HEK293 (cell line): ENCODE measurements around the gene SPNS2.
A peak's percentile ranks its signal among the peaks of the same experiment; 100 is the strongest.

Experiments used
- BCL11B ChIP-seq: fragments of 450-650 bp; formaldehyde crosslinking; IDR thresholded peaks from 2 replicates; pipeline ENCODE4 v1.5.1; 2016; ENCODE audit warnings: low read depth, missing biosample characterization, missing genetic modification characterization
- GFI1B ChIP-seq: fragments of 450-650 bp; formaldehyde crosslinking; IDR thresholded peaks from 2 replicates; pipeline ENCODE4 v1.5.1; 2016; ENCODE audit warnings: missing biosample characterization, missing genetic modification characterization
- GLIS1 ChIP-seq: fragments of 450-650 bp; formaldehyde crosslinking; IDR thresholded peaks from 2 replicates; pipeline ENCODE4 v1.5.1; 2016; ENCODE audit warnings: missing biosample characterization, missing genetic modification characterization
- ZBTB21 ChIP-seq: fragments of 450-650 bp; formaldehyde crosslinking; IDR thresholded peaks from 2 replicates; pipeline ENCODE4 v1.5.1; 2017; ENCODE audit warnings: missing biosample characterization, missing genetic modification characterization
- ZBTB7A ChIP-seq: fragments of 450-650 bp; formaldehyde crosslinking; IDR thresholded peaks from 2 replicates; pipeline ENCODE4 v1.5.1; 2016; ENCODE audit warnings: low read depth, missing biosample characterization, missing genetic modification characterization
- ZNF157 ChIP-seq: fragments of 450-650 bp; formaldehyde crosslinking; IDR thresholded peaks from 2 replicates; pipeline ENCODE4 v1.5.1; 2016; ENCODE audit warnings: missing biosample characterization, missing genetic modification characterization
- ZNF175 ChIP-seq: fragments of 450-650 bp; formaldehyde crosslinking; IDR thresholded peaks from 2 replicates; pipeline ENCODE4 v1.5.1; 2016; ENCODE audit warnings: missing biosample characterization, missing genetic modification characterization
- ZNF2 ChIP-seq: fragments of 450-650 bp; formaldehyde crosslinking; IDR thresholded peaks from 2 replicates; pipeline ENCODE4 v1.5.1; 2016; ENCODE audit warnings: missing biosample characterization, missing genetic modification characterization
- ZNF239 ChIP-seq: fragments of 450-650 bp; formaldehyde crosslinking; IDR thresholded peaks from 2 replicates; pipeline ENCODE4 v1.5.1; 2016; ENCODE audit warnings: missing biosample characterization, missing genetic modification characterization
- ZNF292 ChIP-seq: fragments of 450-650 bp; formaldehyde crosslinking; IDR thresholded peaks from 2 replicates; pipeline ENCODE4 v1.5.1; 2016; ENCODE audit warnings: low read depth, missing biosample characterization, missing genetic modification characterization, borderline replicate concordance
- ZNF324 ChIP-seq: fragments of 450-650 bp; formaldehyde crosslinking; IDR thresholded peaks from 2 replicates; pipeline ENCODE4 v1.5.1; 2016; ENCODE audit warnings: missing biosample characterization, missing genetic modification characterization
- ZNF416 ChIP-seq: fragments of 450-650 bp; formaldehyde crosslinking; IDR thresholded peaks from 2 replicates; pipeline ENCODE4 v1.5.1; 2016; ENCODE audit warnings: missing biosample characterization, missing genetic modification characterization
- ZNF521 ChIP-seq: fragments of 450-650 bp; formaldehyde crosslinking; IDR thresholded peaks from 2 replicates; pipeline ENCODE4 v1.5.1; 2017; ENCODE audit warnings: missing biosample characterization, mild to moderate bottlenecking, missing genetic modification characterization
- ZNF558 ChIP-seq: fragments of 450-650 bp; formaldehyde crosslinking; IDR thresholded peaks from 2 replicates; pipeline ENCODE4 v1.5.1; 2016; ENCODE audit warnings: missing biosample characterization, missing genetic modification characterization
- ZNF596 ChIP-seq: fragments of 450-650 bp; IDR thresholded peaks from 2 replicates; pipeline ENCODE4 v1.5.0; 2018; ENCODE audit warnings: missing biosample characterization, mild to moderate bottlenecking, missing genetic modification characterization, moderate library complexity
- ZNF600 ChIP-seq: fragments of 450-650 bp; formaldehyde crosslinking; IDR thresholded peaks from 2 replicates; pipeline ENCODE4 v1.5.1; 2016; ENCODE audit warnings: missing biosample characterization, missing genetic modification characterization
- ZNF830 ChIP-seq: fragments of 450-650 bp; IDR thresholded peaks from 2 replicates; pipeline ENCODE4 v1.5.0; 2018; ENCODE audit warnings: missing biosample characterization, missing genetic modification characterization, low read depth, mild to moderate bottlenecking, moderate library complexity
- TF ChIP-seq, protein P1 (sequence below): fragments of 450-650 bp; formaldehyde crosslinking; IDR thresholded peaks from 2 replicates; pipeline ENCODE4 v1.5.1; 2016; ENCODE audit warnings: missing biosample characterization, missing genetic modification characterization
- TF ChIP-seq, protein P2 (sequence below): fragments of 450-650 bp; formaldehyde crosslinking; IDR thresholded peaks from 2 replicates; pipeline ENCODE4 v1.5.1; 2017; ENCODE audit warnings: missing biosample characterization, missing genetic modification characterization
- TF ChIP-seq, protein P3 (sequence below): fragments of 450-650 bp; formaldehyde crosslinking; optimal IDR thresholded peaks from 2 replicates; pipeline ENCODE3; 2016; ENCODE audit warnings: missing biosample characterization, mild to moderate bottlenecking, missing genetic modification characterization
- TF ChIP-seq, protein P4 (sequence below): sonication (generic); formaldehyde crosslinking; IDR thresholded peaks from 2 replicates; pipeline ENCODE4 v1.8.1; 2022; ENCODE audit warnings: mild to moderate bottlenecking, moderate library complexity, missing genetic modification reagents
- TF ChIP-seq, protein P5 (sequence below): fragments of 450-650 bp; formaldehyde crosslinking; conservative IDR thresholded peaks from 2 replicates; pipeline ENCODE4 v1.5.1; 2016; ENCODE audit warnings: low read depth, missing biosample characterization, missing genetic modification characterization
- TF ChIP-seq, protein P6 (sequence below): fragments of 450-650 bp; formaldehyde crosslinking; IDR thresholded peaks from 2 replicates; pipeline ENCODE4 v1.5.1; 2016; ENCODE audit warnings: missing biosample characterization, missing genetic modification characterization
- TF ChIP-seq, protein P7 (sequence below): fragments of 450-650 bp; formaldehyde crosslinking; IDR thresholded peaks from 2 replicates; pipeline ENCODE4; 2016; ENCODE audit warnings: missing biosample characterization, missing genetic modification characterization
- TF ChIP-seq, protein P8 (sequence below): fragments of 450-650 bp; formaldehyde crosslinking; IDR thresholded peaks from 2 replicates; pipeline ENCODE4 v1.5.1; 2017; ENCODE audit warnings: missing biosample characterization, missing genetic modification characterization

Gene SPNS2

DNA sequence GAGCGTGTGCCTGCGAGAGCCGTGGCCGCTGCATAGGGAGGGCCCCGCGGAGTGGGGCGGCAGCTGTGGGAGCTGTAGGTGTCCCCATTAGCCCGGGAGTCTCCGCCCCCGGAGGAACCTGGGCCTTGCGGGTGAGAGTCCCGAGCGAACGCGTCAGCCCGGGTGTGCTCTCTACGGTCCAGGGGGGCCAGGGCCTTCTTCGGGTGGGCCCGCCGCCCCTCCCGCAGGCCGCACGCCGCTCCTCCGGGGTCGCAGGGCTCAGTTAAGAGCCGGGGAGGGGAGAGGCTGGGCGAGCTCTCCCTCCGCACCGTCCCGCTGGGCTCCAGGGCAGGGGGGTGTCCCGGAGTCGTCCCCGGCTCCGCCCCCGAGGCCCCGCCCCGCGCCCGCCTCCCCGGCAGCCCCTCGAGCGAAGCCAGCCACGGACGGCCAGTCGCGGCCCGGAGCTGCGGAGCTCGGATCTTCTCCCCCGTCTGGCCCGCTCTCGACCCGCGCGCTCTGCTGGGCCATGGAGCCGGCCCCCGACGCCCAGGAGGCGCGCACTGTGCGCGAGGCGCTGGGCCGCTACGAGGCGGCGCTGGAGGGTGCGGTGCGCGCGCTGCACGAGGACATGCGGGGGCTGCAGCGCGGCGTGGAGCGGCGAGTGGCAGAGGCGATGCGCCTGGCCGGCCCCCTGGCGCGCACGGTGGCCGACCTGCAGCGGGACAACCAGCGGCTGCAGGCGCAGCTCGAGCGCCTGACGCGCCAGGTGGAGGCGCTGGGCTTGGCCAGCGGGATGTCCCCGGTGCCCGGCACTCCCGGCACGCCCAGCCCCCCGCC lies 85.6 kb downstream of the SPNS2 start, which contains the start of gene SMTNL2 (continued):
- TF ChIP-seq ZNF239 (tag by site-specific recombination) (no peak), ZNF830 (tag by site-specific recombination) (no peak), BCL11B (tag by site-specific recombination) (no peak), ZNF558 (tag by site-specific recombination) (no peak), ZNF324 (tag by site-specific recombination) (0 out of 2 replicates have a peak, but pooled peaks have one; percentile 22), ZNF175 (tag by site-specific recombination) (no peak), ZNF600 (tag by site-specific recombination) (peak; percentile 48; the same call in 1 of the 2 replicates), GLIS1 (peak; percentile 94), ZNF416 (no peak), ZNF596 (no peak), ZNF521 (tag by site-specific recombination) (no peak), ZNF157 (tag by site-specific recombination) (no peak), ZNF2 (tag by site-specific recombination) (no peak), ZBTB7A (tag by site-specific recombination) (no peak), ZNF292 (tag by site-specific recombination) (no peak), ZBTB21 (tag by site-specific recombination) (no peak), GFI1B (tag by site-specific recombination) (no peak)
- TF ChIP-seq, protein P1, sequence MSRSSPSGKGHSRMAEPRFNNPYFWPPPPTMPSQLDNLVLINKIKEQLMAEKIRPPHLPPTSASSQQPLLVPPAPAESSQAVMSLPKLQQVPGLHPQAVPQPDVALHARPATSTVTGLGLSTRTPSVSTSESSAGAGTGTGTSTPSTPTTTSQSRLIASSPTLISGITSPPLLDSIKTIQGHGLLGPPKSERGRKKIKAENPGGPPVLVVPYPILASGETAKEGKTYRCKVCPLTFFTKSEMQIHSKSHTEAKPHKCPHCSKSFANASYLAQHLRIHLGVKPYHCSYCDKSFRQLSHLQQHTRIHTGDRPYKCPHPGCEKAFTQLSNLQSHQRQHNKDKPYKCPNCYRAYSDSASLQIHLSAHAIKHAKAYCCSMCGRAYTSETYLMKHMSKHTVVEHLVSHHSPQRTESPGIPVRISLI (tag by site-specific recombination), result no peak
- TF ChIP-seq, protein P2, sequence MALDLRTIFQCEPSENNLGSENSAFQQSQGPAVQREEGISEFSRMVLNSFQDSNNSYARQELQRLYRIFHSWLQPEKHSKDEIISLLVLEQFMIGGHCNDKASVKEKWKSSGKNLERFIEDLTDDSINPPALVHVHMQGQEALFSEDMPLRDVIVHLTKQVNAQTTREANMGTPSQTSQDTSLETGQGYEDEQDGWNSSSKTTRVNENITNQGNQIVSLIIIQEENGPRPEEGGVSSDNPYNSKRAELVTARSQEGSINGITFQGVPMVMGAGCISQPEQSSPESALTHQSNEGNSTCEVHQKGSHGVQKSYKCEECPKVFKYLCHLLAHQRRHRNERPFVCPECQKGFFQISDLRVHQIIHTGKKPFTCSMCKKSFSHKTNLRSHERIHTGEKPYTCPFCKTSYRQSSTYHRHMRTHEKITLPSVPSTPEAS (tag by site-specific recombination), result no peak
- TF ChIP-seq, protein P3, sequence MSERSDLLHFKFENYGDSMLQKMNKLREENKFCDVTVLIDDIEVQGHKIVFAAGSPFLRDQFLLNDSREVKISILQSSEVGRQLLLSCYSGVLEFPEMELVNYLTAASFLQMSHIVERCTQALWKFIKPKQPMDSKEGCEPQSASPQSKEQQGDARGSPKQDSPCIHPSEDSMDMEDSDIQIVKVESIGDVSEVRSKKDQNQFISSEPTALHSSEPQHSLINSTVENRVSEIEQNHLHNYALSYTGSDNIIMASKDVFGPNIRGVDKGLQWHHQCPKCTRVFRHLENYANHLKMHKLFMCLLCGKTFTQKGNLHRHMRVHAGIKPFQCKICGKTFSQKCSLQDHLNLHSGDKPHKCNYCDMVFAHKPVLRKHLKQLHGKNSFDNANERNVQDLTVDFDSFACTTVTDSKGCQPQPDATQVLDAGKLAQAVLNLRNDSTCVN (tag by site-specific recombination), result peak; percentile 60
- TF ChIP-seq, protein P4, sequence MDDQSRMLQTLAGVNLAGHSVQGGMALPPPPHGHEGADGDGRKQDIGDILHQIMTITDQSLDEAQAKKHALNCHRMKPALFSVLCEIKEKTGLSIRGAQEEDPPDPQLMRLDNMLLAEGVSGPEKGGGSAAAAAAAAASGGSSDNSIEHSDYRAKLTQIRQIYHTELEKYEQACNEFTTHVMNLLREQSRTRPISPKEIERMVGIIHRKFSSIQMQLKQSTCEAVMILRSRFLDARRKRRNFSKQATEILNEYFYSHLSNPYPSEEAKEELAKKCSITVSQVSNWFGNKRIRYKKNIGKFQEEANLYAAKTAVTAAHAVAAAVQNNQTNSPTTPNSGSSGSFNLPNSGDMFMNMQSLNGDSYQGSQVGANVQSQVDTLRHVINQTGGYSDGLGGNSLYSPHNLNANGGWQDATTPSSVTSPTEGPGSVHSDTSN (CRISPR knock-in tag), result peak; percentile 36; the same call in 1 of the 2 replicates
- TF ChIP-seq, protein P5, sequence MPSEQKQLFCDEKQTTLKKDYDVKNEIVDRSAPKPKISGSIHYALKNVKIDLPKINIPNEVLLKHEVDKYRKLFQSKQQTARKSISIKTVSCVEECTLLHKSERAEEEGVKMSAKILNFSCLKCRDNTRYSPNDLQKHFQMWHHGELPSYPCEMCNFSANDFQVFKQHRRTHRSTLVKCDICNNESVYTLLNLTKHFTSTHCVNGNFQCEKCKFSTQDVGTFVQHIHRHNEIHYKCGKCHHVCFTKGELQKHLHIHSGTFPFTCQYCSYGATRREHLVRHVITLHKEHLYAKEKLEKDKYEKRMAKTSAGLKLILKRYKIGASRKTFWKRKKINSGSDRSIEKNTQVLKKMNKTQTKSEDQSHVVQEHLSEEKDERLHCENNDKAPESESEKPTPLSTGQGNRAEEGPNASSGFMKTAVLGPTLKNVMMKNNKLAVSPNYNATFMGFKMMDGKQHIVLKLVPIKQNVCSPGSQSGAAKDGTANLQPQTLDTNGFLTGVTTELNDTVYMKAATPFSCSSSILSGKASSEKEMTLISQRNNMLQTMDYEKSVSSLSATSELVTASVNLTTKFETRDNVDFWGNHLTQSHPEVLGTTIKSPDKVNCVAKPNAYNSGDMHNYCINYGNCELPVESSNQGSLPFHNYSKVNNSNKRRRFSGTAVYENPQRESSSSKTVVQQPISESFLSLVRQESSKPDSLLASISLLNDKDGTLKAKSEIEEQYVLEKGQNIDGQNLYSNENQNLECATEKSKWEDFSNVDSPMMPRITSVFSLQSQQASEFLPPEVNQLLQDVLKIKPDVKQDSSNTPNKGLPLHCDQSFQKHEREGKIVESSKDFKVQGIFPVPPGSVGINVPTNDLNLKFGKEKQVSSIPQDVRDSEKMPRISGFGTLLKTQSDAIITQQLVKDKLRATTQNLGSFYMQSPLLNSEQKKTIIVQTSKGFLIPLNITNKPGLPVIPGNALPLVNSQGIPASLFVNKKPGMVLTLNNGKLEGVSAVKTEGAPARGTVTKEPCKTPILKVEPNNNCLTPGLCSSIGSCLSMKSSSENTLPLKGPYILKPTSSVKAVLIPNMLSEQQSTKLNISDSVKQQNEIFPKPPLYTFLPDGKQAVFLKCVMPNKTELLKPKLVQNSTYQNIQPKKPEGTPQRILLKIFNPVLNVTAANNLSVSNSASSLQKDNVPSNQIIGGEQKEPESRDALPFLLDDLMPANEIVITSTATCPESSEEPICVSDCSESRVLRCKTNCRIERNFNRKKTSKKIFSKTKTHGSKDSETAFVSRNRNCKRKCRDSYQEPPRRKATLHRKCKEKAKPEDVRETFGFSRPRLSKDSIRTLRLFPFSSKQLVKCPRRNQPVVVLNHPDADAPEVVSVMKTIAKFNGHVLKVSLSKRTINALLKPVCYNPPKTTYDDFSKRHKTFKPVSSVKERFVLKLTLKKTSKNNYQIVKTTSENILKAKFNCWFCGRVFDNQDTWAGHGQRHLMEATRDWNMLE (tag by site-specific recombination), result no peak
- TF ChIP-seq, protein P6, sequence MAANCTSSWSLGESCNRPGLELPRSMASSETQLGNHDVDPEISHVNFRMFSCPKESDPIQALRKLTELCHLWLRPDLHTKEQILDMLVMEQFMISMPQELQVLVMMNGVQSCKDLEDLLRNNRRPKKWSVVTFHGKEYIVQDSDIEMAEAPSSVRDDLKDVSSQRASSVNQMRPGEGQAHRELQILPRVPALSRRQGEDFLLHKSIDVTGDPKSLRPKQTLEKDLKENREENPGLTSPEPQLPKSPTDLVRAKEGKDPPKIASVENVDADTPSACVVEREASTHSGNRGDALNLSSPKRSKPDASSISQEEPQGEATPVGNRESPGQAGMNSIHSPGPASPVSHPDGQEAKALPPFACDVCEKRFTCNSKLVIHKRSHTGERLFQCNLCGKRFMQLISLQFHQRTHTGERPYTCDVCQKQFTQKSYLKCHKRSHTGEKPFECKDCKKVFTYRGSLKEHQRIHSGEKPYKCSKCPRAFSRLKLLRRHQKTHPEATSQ (tag by site-specific recombination), result 0 out of 2 replicates have a peak, but pooled peaks have one; percentile 62
- TF ChIP-seq, protein P7, sequence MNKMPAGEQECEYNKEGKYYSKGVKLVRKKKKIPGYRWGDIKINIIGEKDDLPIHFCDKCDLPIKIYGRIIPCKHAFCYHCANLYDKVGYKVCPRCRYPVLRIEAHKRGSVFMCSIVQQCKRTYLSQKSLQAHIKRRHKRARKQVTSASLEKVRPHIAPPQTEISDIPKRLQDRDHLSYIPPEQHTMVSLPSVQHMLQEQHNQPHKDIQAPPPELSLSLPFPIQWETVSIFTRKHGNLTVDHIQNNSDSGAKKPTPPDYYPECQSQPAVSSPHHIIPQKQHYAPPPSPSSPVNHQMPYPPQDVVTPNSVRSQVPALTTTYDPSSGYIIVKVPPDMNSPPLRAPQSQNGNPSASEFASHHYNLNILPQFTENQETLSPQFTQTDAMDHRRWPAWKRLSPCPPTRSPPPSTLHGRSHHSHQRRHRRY (tag by site-specific recombination), result no peak
- TF ChIP-seq, protein P8, sequence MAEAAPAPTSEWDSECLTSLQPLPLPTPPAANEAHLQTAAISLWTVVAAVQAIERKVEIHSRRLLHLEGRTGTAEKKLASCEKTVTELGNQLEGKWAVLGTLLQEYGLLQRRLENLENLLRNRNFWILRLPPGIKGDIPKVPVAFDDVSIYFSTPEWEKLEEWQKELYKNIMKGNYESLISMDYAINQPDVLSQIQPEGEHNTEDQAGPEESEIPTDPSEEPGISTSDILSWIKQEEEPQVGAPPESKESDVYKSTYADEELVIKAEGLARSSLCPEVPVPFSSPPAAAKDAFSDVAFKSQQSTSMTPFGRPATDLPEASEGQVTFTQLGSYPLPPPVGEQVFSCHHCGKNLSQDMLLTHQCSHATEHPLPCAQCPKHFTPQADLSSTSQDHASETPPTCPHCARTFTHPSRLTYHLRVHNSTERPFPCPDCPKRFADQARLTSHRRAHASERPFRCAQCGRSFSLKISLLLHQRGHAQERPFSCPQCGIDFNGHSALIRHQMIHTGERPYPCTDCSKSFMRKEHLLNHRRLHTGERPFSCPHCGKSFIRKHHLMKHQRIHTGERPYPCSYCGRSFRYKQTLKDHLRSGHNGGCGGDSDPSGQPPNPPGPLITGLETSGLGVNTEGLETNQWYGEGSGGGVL (tag by site-specific recombination), result peak; percentile 72
